Thyroid gland (tissue), 4 donors: Measurements from ENCODE around the gene BMERB1.

ENCODE experiments used
- CTCF ChIP-seq, 6 experiments: fragments of 200-600 bp in 3 of 6; fragments of 450-650 bp in 3 of 6; sonication (generic) in 3 of 6; IDR thresholded peaks; one replicate each; pipeline ENCODE4 v1.5.1; 2016 to 2019; ENCODE audit warnings: antibody characterized with exemption in 6 of 6, mild to moderate bottlenecking in 2 of 6, inconsistent platforms in 1 of 6, moderate library complexity in 1 of 6
- POLR2A ChIP-seq, 2 donors: fragments of 450-650 bp; IDR thresholded peaks; one replicate each; pipeline ENCODE4 v1.6.1; 2017; ENCODE audit warnings: antibody characterized with exemption in 2 of 2, mild to moderate bottlenecking in 2 of 2, moderate library complexity in 1 of 2

- TF ChIP-seq CTCF (IDR thresholded peaks at IDR 0.05): no peak
- TF ChIP-seq POLR2A (IDR thresholded peaks at IDR 0.05): no peak
Observed at GRCh38 chr16:15484662-15485061, 50.3 kb downstream of the BMERB1 start.
